CD4-positive, alpha-beta T cell treated with Interleukin-17A for 1 hour (primary cell): Measurements from ENCODE around the gene SPTLC1.
A peak's percentile ranks its signal among the peaks of the same experiment; 100 is the strongest.
"Not testable (repeated sequence)": the region's sequence is repeated elsewhere in the genome, so short reads cannot be mapped to it uniquely, and the experiment has no call there.

Source experiments
- DNase-seq: peaks from one replicate; pipeline ENCODE4 v3.0.0-alpha.2; 2020

The SPTLC1 gene

GRCh38 chr9:92140074-92140753 lies 25.0 kb upstream of the SPTLC1 start:
- DNase-seq: peak; percentile 70

- not testable (repeated sequence) for DNase-seq
Observed at GRCh38 chr9:92138960-92139540, 23.8 kb upstream of the SPTLC1 start.

GRCh38 chr9:92138157-92138959 lies 23.1 kb upstream of the SPTLC1 start:
- DNase-seq: peak; percentile 72

GRCh38 chr9:92136184-92136858 lies 21.1 kb upstream of the SPTLC1 start:
- no peak for DNase-seq

- no peak for DNase-seq
Observed at GRCh38 chr9:92135576-92135975, 20.4 kb upstream of the SPTLC1 start.

GRCh38 chr9:92133949-92134604 lies 18.9 kb upstream of the SPTLC1 start:
- DNase-seq: peak; percentile 79

- DNase-seq: not testable (repeated sequence)
Observed at GRCh38 chr9:92132913-92133312, 17.7 kb upstream of the SPTLC1 start.

GRCh38 chr9:92132501-92132900 lies 17.3 kb upstream of the SPTLC1 start:
- no peak for DNase-seq

GRCh38 chr9:92122800-92123199 lies 7.6 kb upstream of the SPTLC1 start:
- no peak for DNase-seq

GRCh38 chr9:92122061-92122460 lies 6.8 kb upstream of the SPTLC1 start:
- DNase-seq: no peak

- no peak for DNase-seq
Observed at GRCh38 chr9:92121265-92121664, 6.1 kb upstream of the SPTLC1 start.

GRCh38 chr9:92120138-92120537 lies 4.9 kb upstream of the SPTLC1 start:
- no peak for DNase-seq

GRCh38 chr9:92119586-92119985 lies 4.4 kb upstream of the SPTLC1 start:
- no peak for DNase-seq

GRCh38 chr9:92108122-92108521 lies 7.1 kb downstream of the SPTLC1 start:
- no peak for DNase-seq

- DNase-seq: not testable (repeated sequence)
Observed at GRCh38 chr9:92105446-92106225, 9.6 kb downstream of the SPTLC1 start.

- not testable (repeated sequence) for DNase-seq
Observed at GRCh38 chr9:92103601-92104000, 11.6 kb downstream of the SPTLC1 start.

GRCh38 chr9:92100237-92100911 lies 14.8 kb downstream of the SPTLC1 start:
- DNase-seq: no peak

GRCh38 chr9:92098638-92099037 lies 16.6 kb downstream of the SPTLC1 start:
- no peak for DNase-seq

- peak; percentile 78 for DNase-seq
Observed at GRCh38 chr9:92097997-92098482, 17.2 kb downstream of the SPTLC1 start.

- no peak for DNase-seq
Observed at GRCh38 chr9:92095236-92095635, 20.0 kb downstream of the SPTLC1 start.

GRCh38 chr9:92094655-92095054 lies 20.6 kb downstream of the SPTLC1 start:
- no peak for DNase-seq
